HCT116 (cell line): ENCODE measurements around the gene CTNND1.

ENCODE experiments used
- ATF3 ChIP-seq: IDR thresholded peaks from 2 replicates; pipeline ENCODE4 v1.6.1; 2012
- CEBPB ChIP-seq: IDR thresholded peaks from 2 replicates; pipeline ENCODE4 v1.6.1; 2012; ENCODE audit warnings: low read depth
- CTCF ChIP-seq, 3 experiments: fragments of 200-600 bp in 1 of 3; sonication (generic) in 1 of 3; IDR thresholded peaks in 2 of 3; conservative IDR thresholded peaks in 1 of 3; 2 replicates each; pipeline ENCODE4 v1.5.1; 2012 to 2017; ENCODE audit warnings: low read depth in 2 of 3, low read length in 2 of 3, antibody characterized with exemption in 1 of 3, borderline replicate concordance in 1 of 3, control low read depth in 1 of 3, mild to moderate bottlenecking in 1 of 3, mixed read lengths in 1 of 3, mixed run types in 1 of 3, moderate library complexity in 1 of 3; ENCODE audit not compliant: insufficient read depth in 1 of 3
- ELF1 ChIP-seq: IDR thresholded peaks from 2 replicates; pipeline ENCODE4 v1.6.1; 2012; ENCODE audit warnings: low read depth, borderline replicate concordance
- EZH2 ChIP-seq: fragments of 200-600 bp; sonication (generic); IDR thresholded peaks from 2 replicates; pipeline ENCODE4 v1.6.1; 2017; ENCODE audit warnings: antibody characterized with exemption, mixed run types
- JUND ChIP-seq: IDR thresholded peaks from 2 replicates; pipeline ENCODE4 v1.6.1; 2012
- POLR2A ChIP-seq: IDR thresholded peaks from 2 replicates; pipeline ENCODE4 v1.7.0; 2011; ENCODE audit warnings: borderline replicate concordance; ENCODE audit not compliant: insufficient read depth, insufficient read length; ENCODE audit errors: extremely low read depth
- POLR2AphosphoS5 ChIP-seq: IDR thresholded peaks from 2 replicates; pipeline ENCODE4 v1.6.1; 2011; ENCODE audit warnings: mild to moderate bottlenecking, low read depth, low read length, moderate library complexity
- RAD21 ChIP-seq: IDR thresholded peaks from 2 replicates; pipeline ENCODE4 v1.6.1; 2012; ENCODE audit warnings: low read depth, mild to moderate bottlenecking
- SIN3A ChIP-seq: IDR thresholded peaks from 2 replicates; pipeline ENCODE4 v1.6.1; 2012; ENCODE audit warnings: low read depth
- SRF ChIP-seq: IDR thresholded peaks from 2 replicates; pipeline ENCODE4 v1.6.1; 2012; ENCODE audit warnings: low read depth

GRCh38 chr11:57815476-57815875 is 53.9 kb downstream of the CTNND1 start:
- no peak for TF ChIP-seq CTCF (IDR thresholded peaks at IDR 0.05 in 2 of 3, conservative IDR thresholded peaks at IDR 0.05 in 1 of 3; ENCODE audit: borderline replicate concordance in 1 of 3, insufficient read depth in 1 of 3, low read depth in 2 of 3, low read length in 2 of 3)
- no peak for TF ChIP-seq POLR2A
- TF ChIP-seq RAD21, result no peak
- TF ChIP-seq ELF1, result no peak
- TF ChIP-seq POLR2AphosphoS5, result no peak
- no peak for TF ChIP-seq SRF
- no peak for TF ChIP-seq ATF3
- TF ChIP-seq JUND, result no peak
- TF ChIP-seq SIN3A, result no peak
- no peak for TF ChIP-seq CEBPB
- no peak for TF ChIP-seq EZH2
